CD4-positive, alpha-beta T cell (primary cell): ENCODE data around the gene SUN2. TPM values are rescaled to one million over a fixed set of nuclear protein-coding genes. Genes with fewer than 3 reads are reported as not detected.

Experiments
- ATAC-seq: fragments of 200-7000 bp; cut with Tn5 transposase; one replicate; pipeline ENCODE4 v1.10.0; 2022; ENCODE audit warnings: mild to moderate bottlenecking; ENCODE audit not compliant: poor library complexity
- CTCF ChIA-PET: fragments of 350-600 bp; sonication (Branson Sonifier 250); formaldehyde crosslinking; loops from one replicate; lab custom pipeline; 2021; ENCODE audit warnings: antibody characterized with exemption, inconsistent platforms; lab: Charles Lee
- POLR2A ChIA-PET: fragments of 350-600 bp; sonication (Branson Sonifier 250); formaldehyde crosslinking; loops from one replicate; lab custom pipeline; 2021; ENCODE audit warnings: antibody characterized with exemption, inconsistent platforms; lab: Charles Lee
- DNase-seq, 14 experiments: peaks; one replicate each; pipeline ENCODE4 v3.0.0-alpha.2; 2013 to 2020; ENCODE audit warnings: mixed read lengths in 2 of 14
- H3K27ac ChIP-seq, 2 donors: one replicate each; pipeline versions ENCODE4 v1.5.1 to v1.7.0; 2013; ENCODE audit warnings: low read length in 2 of 2, low read depth in 1 of 2, mild to moderate bottlenecking in 1 of 2
- H3K27me3 ChIP-seq, 2 experiments: 1 replicate in 1 of 2; 2 replicates in 1 of 2; pipeline versions ENCODE4 v1.6.1 to v1.7.0; 2013; ENCODE audit warnings: low read length in 2 of 2, control low read depth in 1 of 2, mild to moderate bottlenecking in 1 of 2, moderate library complexity in 1 of 2; ENCODE audit not compliant: insufficient read depth in 2 of 2, control insufficient read depth in 1 of 2
- H3K36me3 ChIP-seq: one replicate; pipeline ENCODE4 v1.6.1; 2013; ENCODE audit warnings: low read length, control low read depth; ENCODE audit not compliant: insufficient read depth
- H3K4me1 ChIP-seq: one replicate; pipeline ENCODE4 v1.6.1; 2013; ENCODE audit warnings: low read length, control low read depth; ENCODE audit not compliant: insufficient read depth
- H3K4me3 ChIP-seq: one replicate; pipeline ENCODE4 v1.5.1; 2013; ENCODE audit warnings: mild to moderate bottlenecking, low read length, moderate library complexity
- H3K9me3 ChIP-seq, 2 experiments: 1 replicate in 1 of 2; 2 replicates in 1 of 2; pipeline versions ENCODE4 v1.6.1 to v1.7.0; 2013; ENCODE audit warnings: low read length in 2 of 2, mild to moderate bottlenecking in 2 of 2, control low read depth in 1 of 2, moderate library complexity in 1 of 2; ENCODE audit not compliant: control insufficient read depth in 1 of 2, insufficient read depth in 1 of 2
- H3K27ac Mint-ChIP-seq: one replicate; pipeline ENCODE4 v1.8.0; 2020; ENCODE audit warnings: mixed read lengths
- H3K27me3 Mint-ChIP-seq: one replicate; pipeline ENCODE4 v1.8.0; 2021; ENCODE audit warnings: mixed read lengths
- H3K36me3 Mint-ChIP-seq: one replicate; pipeline ENCODE4 v1.8.0; 2021; ENCODE audit warnings: low read depth, mixed read lengths
- H3K4me1 Mint-ChIP-seq: one replicate; pipeline ENCODE4 v1.8.0; 2021; ENCODE audit warnings: low read depth, mixed read lengths
- H3K4me3 Mint-ChIP-seq: one replicate; pipeline ENCODE4 v1.8.0; 2020; ENCODE audit warnings: mild to moderate bottlenecking, mixed read lengths
- H3K9me3 Mint-ChIP-seq: one replicate; pipeline ENCODE4 v1.8.0; 2020; ENCODE audit warnings: mixed read lengths
- CTCF ChIP-seq: fragments of 200-600 bp; IDR thresholded peaks from one replicate; pipeline ENCODE4 v1.8.0; 2022; ENCODE audit warnings: antibody characterized with exemption, mild to moderate bottlenecking
- intact Hi-C, 2 experiments: fragments of 100-400 bp; cut with DNase I in 1 of 2; cut with micrococcal nuclease in 1 of 2; formaldehyde crosslinking; loops; one replicate each; pipeline versions ENCODE4 v1.15.1 to v1.9.0; 2023 to 2025; cut with DNase I, micrococcal nuclease
- total RNA-seq, 174 experiments: library from RNA in 2 of 174; stranded (reverse) in 2 of 174; gene quantifications; one replicate each; pipeline ENCODE4 v1.2.3 and lab custom pipeline; 2021 to 2026

The SUN2 gene
- total RNA-seq, 2 experiments from 2014 or later = 440 to 453 TPM

GRCh38 chr22:38759005-38759404 lies 3.2 kb upstream of the SUN2 start:
- intact Hi-C loops = loop anchor here in 1 of 2 experiments (5.0 kb wide), 1 partner anchor 83 kb away; the partner anchor contains the start of gene NPTXR
- Mint-ChIP-seq H3K27ac (peak overlapping the region; percentile 93), H3K9me3 (no peaks in the 10 kb centered on the region), H3K36me3 (peaks cover 17% of the 10 kb centered on the region), H3K27me3 (no peaks in the 10 kb centered on the region), H3K4me3 (peak overlapping the region; percentile 88), H3K4me1 (peaks cover 40% of the 10 kb centered on the region)
- Histone ChIP-seq H3K27ac (peak overlapping the region; percentile 62 to 74), H3K4me1 (peaks cover 48% of the 10 kb centered on the region), H3K27me3 (no peaks in the 10 kb centered on the region), H3K9me3 (no peaks in the 10 kb centered on the region), H3K36me3 (peaks cover 4% of the 10 kb centered on the region), H3K4me3 (no peak overlapping the region)
- DNase-seq = no peak
- TF ChIP-seq CTCF = no peak
- ChIA-PET CTCF (interaction anchor here (0.9 to 3.9 kb wide), 6 partner anchors 9 to 111 kb away, joined by 4 to 20 read pairs (median 8); partner anchors contain the start of gene TOMM22), POLR2A (interaction anchor here (1.2 to 25.2 kb wide), 6 partner anchors 10 to 113 kb away, joined by 4 to 752 read pairs (median 16); partner anchors contain the start of genes CBX6 and GTPBP1)
- no peak for ATAC-seq

GRCh38 chr22:38758276-38758945 lies 2.6 kb upstream of the SUN2 start:
- peaks cover 23% of the 10 kb centered on the region for H3K36me3 Mint-ChIP-seq
- peaks cover 46% of the 10 kb centered on the region for H3K4me1 Mint-ChIP-seq
- peak overlapping the region; percentile 62 to 74 for H3K27ac ChIP-seq
- ChIA-PET CTCF (interaction anchor here (0.5 to 3.9 kb wide), 8 partner anchors 9 to 112 kb away, joined by 3 to 20 read pairs (median 4); partner anchors contain the start of gene TOMM22), POLR2A (interaction anchor here (1.2 to 25.2 kb wide), 6 partner anchors 11 to 114 kb away, joined by 4 to 752 read pairs (median 16); partner anchors contain the start of genes CBX6 and GTPBP1)
- H3K4me1 ChIP-seq = peaks cover 54% of the 10 kb centered on the region
- H3K9me3 ChIP-seq = no peaks in the 10 kb centered on the region
- H3K9me3 Mint-ChIP-seq = no peaks in the 10 kb centered on the region
- peak overlapping the region; percentile 88 for H3K4me3 Mint-ChIP-seq
- H3K27ac Mint-ChIP-seq = peak overlapping the region; percentile 93
- peaks cover 10% of the 10 kb centered on the region for H3K36me3 ChIP-seq
- H3K27me3 Mint-ChIP-seq = no peaks in the 10 kb centered on the region
- no peak overlapping the region for H3K4me3 ChIP-seq
- intact Hi-C loops = loop anchor here in 1 of 2 experiments (5.0 kb wide), 1 partner anchor 84 kb away; the partner anchor contains the start of gene NPTXR
- ATAC-seq = peak; percentile 59
- peak; percentile 48 to 88 (median 72) for DNase-seq
- H3K27me3 ChIP-seq = no peaks in the 10 kb centered on the region
- TF ChIP-seq CTCF = no peak

GRCh38 chr22:38757464-38757757 lies 1.6 kb upstream of the SUN2 start:
- ChIA-PET CTCF (interaction anchor here (1.1 to 3.9 kb wide), 4 partner anchors 9 to 76 kb away, joined by 3 to 20 read pairs (median 12); partner anchors contain the start of gene TOMM22), POLR2A (interaction anchor here (1.9 to 25.2 kb wide), 3 partner anchors 12 to 51 kb away, joined by 10 to 752 read pairs (median 20); partner anchors contain the start of gene GTPBP1)
- peaks cover 33% of the 10 kb centered on the region for H3K36me3 Mint-ChIP-seq
- H3K27me3 Mint-ChIP-seq = no peaks in the 10 kb centered on the region
- peaks cover 55% of the 10 kb centered on the region for H3K4me1 Mint-ChIP-seq
- no peaks in the 10 kb centered on the region for H3K9me3 ChIP-seq
- intact Hi-C loops = loop anchor here in 1 of 2 experiments (5.0 kb wide), 1 partner anchor 85 kb away; the partner anchor contains the start of gene NPTXR
- ATAC-seq (no peak), DNase-seq (no peak)
- no peaks in the 10 kb centered on the region for H3K27me3 ChIP-seq
- no peaks in the 10 kb centered on the region for H3K9me3 Mint-ChIP-seq
- H3K27ac ChIP-seq = peak overlapping the region; percentile 62 to 74
- H3K4me3 Mint-ChIP-seq = peak overlapping the region; percentile 96
- H3K4me1 ChIP-seq = peaks cover 64% of the 10 kb centered on the region
- H3K36me3 ChIP-seq = peaks cover 19% of the 10 kb centered on the region
- no peak for TF ChIP-seq CTCF
- H3K27ac Mint-ChIP-seq = peak overlapping the region; percentile 93
- peak overlapping the region; percentile 76 for H3K4me3 ChIP-seq
